CD4-positive, CD25-positive, alpha-beta regulatory T cell (primary cell): ENCODE results near the gene FAF1. TPM values are rescaled to one million over a fixed set of nuclear protein-coding genes. Genes with fewer than 3 reads are reported as not detected.

ENCODE experiments used
- ATAC-seq, 2 donors: fragments of 150-1000 bp; cut with Tn5 transposase; one replicate each; pipeline ENCODE4 v1.10.0; 2021; ENCODE audit warnings: low read depth in 2 of 2, moderate number of reproducible peaks in 2 of 2, moderate library complexity in 1 of 2
- DNase-seq, 3 donors: peaks; one replicate each; pipeline versions ENCODE4 v3.0.0 to v3.0.0-alpha.2; 2012 to 2022; ENCODE audit warnings: mixed read lengths in 1 of 3
- H3K27ac ChIP-seq: one replicate; pipeline ENCODE4 v1.7.0; 2013; ENCODE audit warnings: mild to moderate bottlenecking, low read length; ENCODE audit not compliant: insufficient read depth, poor library complexity, severe bottlenecking
- H3K27me3 ChIP-seq: one replicate; pipeline ENCODE4 v1.7.0; 2013; ENCODE audit warnings: low read length; ENCODE audit not compliant: control insufficient read depth, insufficient read depth
- H3K36me3 ChIP-seq: one replicate; pipeline ENCODE4 v1.7.0; 2013; ENCODE audit warnings: mild to moderate bottlenecking, low read length, moderate library complexity; ENCODE audit not compliant: control insufficient read depth, insufficient read depth
- H3K4me1 ChIP-seq: 2 replicates; pipeline ENCODE4 v1.7.0; 2013; ENCODE audit warnings: mild to moderate bottlenecking, low read length; ENCODE audit not compliant: insufficient read depth, control insufficient read depth, poor library complexity, severe bottlenecking
- H3K4me3 ChIP-seq: one replicate; pipeline ENCODE4 v1.7.0; 2013; ENCODE audit warnings: low read depth, mild to moderate bottlenecking, low read length, moderate library complexity
- H3K9me3 ChIP-seq, 2 experiments: 1 replicate in 1 of 2; 2 replicates in 1 of 2; pipeline ENCODE4 v1.7.0; 2013; ENCODE audit warnings: low read length in 2 of 2, mild to moderate bottlenecking in 1 of 2, moderate library complexity in 1 of 2; ENCODE audit not compliant: control insufficient read depth in 2 of 2
- H3K27ac Mint-ChIP-seq, 3 donors: one replicate each; pipeline ENCODE4 v1.8.0; 2020 to 2022; ENCODE audit warnings: mild to moderate bottlenecking in 3 of 3, mixed read lengths in 3 of 3, moderate library complexity in 2 of 3
- H3K27me3 Mint-ChIP-seq: one replicate; pipeline ENCODE4 v1.8.0; 2022; ENCODE audit warnings: mild to moderate bottlenecking, mixed read lengths
- H3K36me3 Mint-ChIP-seq: one replicate; pipeline ENCODE4 v1.8.0; 2020; ENCODE audit warnings: mixed read lengths
- H3K4me1 Mint-ChIP-seq, 4 donors: one replicate each; pipeline ENCODE4 v1.8.0; 2020 to 2022; ENCODE audit warnings: mixed read lengths in 4 of 4, mild to moderate bottlenecking in 1 of 4
- H3K4me3 Mint-ChIP-seq, 4 donors: one replicate each; pipeline ENCODE4 v1.8.0; 2020 to 2022; ENCODE audit warnings: mild to moderate bottlenecking in 4 of 4, mixed read lengths in 4 of 4, moderate library complexity in 3 of 4
- H3K9me3 Mint-ChIP-seq, 7 donors: one replicate each; pipeline ENCODE4 v1.8.0; 2020 to 2022; ENCODE audit warnings: mixed read lengths in 7 of 7, mild to moderate bottlenecking in 3 of 7, moderate library complexity in 2 of 7
- polyA plus RNA-seq, 4 donors: library from polyadenylated mRNA; unstranded; fragments of 300-500 nt; fragmentation: Illumina TruSeq; gene quantifications; one replicate each; pipeline ENCODE4 v1.2.3, GENCODE V29; 2021
- total RNA-seq: library from RNA; stranded (reverse); gene quantifications from one replicate; pipeline ENCODE4 v1.2.3, GENCODE V29; 2022

The FAF1 gene
- total and polyA plus RNA-seq, 5 donors from 2014 or later = 28.9 to 58.2 (median 54.3) TPM

DNA sequence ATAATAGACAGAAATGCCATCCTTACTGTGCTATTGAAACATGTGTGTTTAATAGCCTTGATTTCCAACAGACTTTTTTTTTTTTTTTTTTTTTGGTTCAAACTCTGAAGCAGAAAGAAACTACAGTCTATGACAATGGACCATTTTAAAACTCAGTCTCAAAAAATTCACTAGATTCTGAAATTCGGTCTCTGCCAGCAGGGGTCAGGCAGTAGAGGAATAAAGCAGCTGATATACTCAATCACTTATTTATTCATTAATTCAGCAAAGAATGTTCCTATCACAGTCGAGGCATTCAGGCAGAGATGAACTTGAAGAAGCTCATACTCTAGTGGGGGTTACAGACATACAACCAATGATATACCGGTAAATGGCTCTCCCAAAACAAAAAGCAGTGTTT lies 275.9 kb downstream of the FAF1 start:
- H3K27me3 Mint-ChIP-seq = no peaks in the 10 kb centered on the region
- ATAC-seq = no peak
- H3K4me1 Mint-ChIP-seq = peaks cover 0 to 7% (median 5%) of the 10 kb centered on the region in 4 donors
- Histone ChIP-seq H3K27me3 (no peaks in the 10 kb centered on the region), H3K4me1 (no peaks in the 10 kb centered on the region), H3K27ac (no peak overlapping the region), H3K36me3 (no peaks in the 10 kb centered on the region), H3K4me3 (no peak overlapping the region), H3K9me3 (no peaks in the 10 kb centered on the region)
- H3K27ac Mint-ChIP-seq = no peak overlapping the region
- H3K36me3 Mint-ChIP-seq = peaks cover 11% of the 10 kb centered on the region
- no peak for DNase-seq
- H3K9me3 Mint-ChIP-seq = no peaks in the 10 kb centered on the region
- no peak overlapping the region for H3K4me3 Mint-ChIP-seq

DNA sequence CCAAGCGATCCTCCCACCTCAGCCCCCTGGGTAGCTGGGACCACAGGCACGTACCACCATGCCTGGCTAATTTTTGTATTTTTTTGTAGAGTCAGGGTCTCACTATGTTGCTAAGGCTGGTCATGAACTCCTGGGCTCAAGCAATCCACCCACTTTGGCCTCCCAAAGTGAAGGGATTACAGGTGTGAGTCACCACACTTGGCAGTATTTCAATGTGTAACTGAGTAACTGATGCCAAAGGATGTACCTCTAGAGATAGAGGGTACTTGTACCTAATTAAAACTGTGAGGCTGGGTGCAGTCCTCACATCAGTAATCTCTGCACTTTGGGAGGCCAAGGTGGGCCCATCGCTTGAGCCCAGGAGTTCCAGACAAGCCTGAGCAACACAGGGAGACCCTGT lies 278.1 kb downstream of the FAF1 start:
- H3K27ac Mint-ChIP-seq = no peak overlapping the region
- H3K9me3 Mint-ChIP-seq = no peaks in the 10 kb centered on the region
- H3K36me3 ChIP-seq = no peaks in the 10 kb centered on the region
- no peak overlapping the region for H3K4me3 Mint-ChIP-seq
- no peak for DNase-seq
- no peaks in the 10 kb centered on the region for H3K27me3 ChIP-seq
- H3K36me3 Mint-ChIP-seq = peaks cover 11% of the 10 kb centered on the region
- ATAC-seq = no peak
- H3K4me1 ChIP-seq = no peaks in the 10 kb centered on the region
- no peaks in the 10 kb centered on the region for H3K9me3 ChIP-seq
- no peaks in the 10 kb centered on the region for H3K27me3 Mint-ChIP-seq
- H3K4me3 ChIP-seq = no peak overlapping the region
- peaks cover 0 to 10% (median 5%) of the 10 kb centered on the region in 4 donors for H3K4me1 Mint-ChIP-seq
- no peak overlapping the region for H3K27ac ChIP-seq

GRCh38 chr1:50667710-50668356 lies 292.2 kb downstream of the FAF1 start:
- H3K4me3 ChIP-seq = no peak overlapping the region
- no peaks in the 10 kb centered on the region for H3K36me3 ChIP-seq
- H3K27ac Mint-ChIP-seq = no peak overlapping the region
- no peak for ATAC-seq
- no peaks in the 10 kb centered on the region for H3K4me1 ChIP-seq
- no peaks in the 10 kb centered on the region for H3K9me3 ChIP-seq
- H3K27me3 Mint-ChIP-seq = no peaks in the 10 kb centered on the region
- peaks cover 0 to 5% (median 2%) of the 10 kb centered on the region in 4 donors for H3K4me1 Mint-ChIP-seq
- DNase-seq = no peak
- H3K27me3 ChIP-seq = no peaks in the 10 kb centered on the region
- no peaks in the 10 kb centered on the region for H3K9me3 Mint-ChIP-seq
- no peak overlapping the region for H3K4me3 Mint-ChIP-seq
- no peak overlapping the region for H3K27ac ChIP-seq
- peaks cover 4% of the 10 kb centered on the region for H3K36me3 Mint-ChIP-seq

- H3K27ac ChIP-seq = no peak overlapping the region
- Mint-ChIP-seq H3K4me3 (no peak overlapping the region), H3K36me3 (peaks cover 4% of the 10 kb centered on the region), H3K4me1 (peaks cover 0 to 5% (median 2%) of the 10 kb centered on the region in 4 donors), H3K27ac (peak overlapping the region in 1 of 3 donors; percentile 29), H3K9me3 (no peaks in the 10 kb centered on the region), H3K27me3 (no peaks in the 10 kb centered on the region)
- H3K36me3 ChIP-seq = no peaks in the 10 kb centered on the region
- no peaks in the 10 kb centered on the region for H3K9me3 ChIP-seq
- no peak for ATAC-seq
- H3K4me1 ChIP-seq = no peaks in the 10 kb centered on the region
- H3K27me3 ChIP-seq = no peaks in the 10 kb centered on the region
- DNase-seq = no peak
- no peak overlapping the region for H3K4me3 ChIP-seq
Observed at GRCh38 chr1:50667272-50667671, 292.8 kb downstream of the FAF1 start.

GRCh38 chr1:50666849-50667248 lies 293.2 kb downstream of the FAF1 start:
- Histone ChIP-seq H3K27ac (no peak overlapping the region), H3K4me1 (no peaks in the 10 kb centered on the region), H3K36me3 (no peaks in the 10 kb centered on the region), H3K9me3 (no peaks in the 10 kb centered on the region), H3K27me3 (no peaks in the 10 kb centered on the region), H3K4me3 (no peak overlapping the region)
- H3K36me3 Mint-ChIP-seq = peaks cover 4% of the 10 kb centered on the region
- no peaks in the 10 kb centered on the region for H3K9me3 Mint-ChIP-seq
- DNase-seq (no peak), ATAC-seq (no peak)
- H3K4me3 Mint-ChIP-seq = no peak overlapping the region
- peak overlapping the region in 1 of 3 donors; percentile 51 for H3K27ac Mint-ChIP-seq
- peaks cover 0 to 5% (median 2%) of the 10 kb centered on the region in 4 donors for H3K4me1 Mint-ChIP-seq
- no peaks in the 10 kb centered on the region for H3K27me3 Mint-ChIP-seq

DNA sequence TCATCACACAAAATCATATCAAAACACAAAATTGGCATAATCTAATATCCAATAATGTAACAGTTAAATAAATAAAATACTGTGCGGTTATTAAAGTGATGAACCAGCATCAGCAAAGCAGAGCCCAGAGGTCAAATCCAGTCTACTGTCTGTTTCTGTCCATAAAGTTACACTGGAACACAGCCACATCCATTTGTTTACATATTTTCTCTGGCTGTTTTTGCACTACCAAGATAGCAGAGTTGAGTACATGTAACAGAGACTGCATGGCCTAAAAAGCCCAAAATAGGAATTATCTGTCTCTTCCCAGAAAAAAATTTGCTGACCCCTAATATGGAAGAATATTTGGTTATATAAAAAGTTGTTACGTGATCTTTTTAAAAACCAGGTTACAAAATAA lies 294.7 kb downstream of the FAF1 start:
- no peak overlapping the region for H3K4me3 Mint-ChIP-seq
- no peaks in the 10 kb centered on the region for H3K27me3 Mint-ChIP-seq
- Histone ChIP-seq H3K4me3 (no peak overlapping the region), H3K36me3 (no peaks in the 10 kb centered on the region), H3K4me1 (no peaks in the 10 kb centered on the region), H3K27me3 (no peaks in the 10 kb centered on the region), H3K9me3 (no peaks in the 10 kb centered on the region), H3K27ac (no peak overlapping the region)
- ATAC-seq (no peak), DNase-seq (no peak)
- no peaks in the 10 kb centered on the region for H3K9me3 Mint-ChIP-seq
- peaks cover 0 to 5% (median 2%) of the 10 kb centered on the region in 4 donors for H3K4me1 Mint-ChIP-seq
- H3K36me3 Mint-ChIP-seq = no peaks in the 10 kb centered on the region
- peak overlapping the region in 1 of 3 donors; percentile 2 for H3K27ac Mint-ChIP-seq

DNA sequence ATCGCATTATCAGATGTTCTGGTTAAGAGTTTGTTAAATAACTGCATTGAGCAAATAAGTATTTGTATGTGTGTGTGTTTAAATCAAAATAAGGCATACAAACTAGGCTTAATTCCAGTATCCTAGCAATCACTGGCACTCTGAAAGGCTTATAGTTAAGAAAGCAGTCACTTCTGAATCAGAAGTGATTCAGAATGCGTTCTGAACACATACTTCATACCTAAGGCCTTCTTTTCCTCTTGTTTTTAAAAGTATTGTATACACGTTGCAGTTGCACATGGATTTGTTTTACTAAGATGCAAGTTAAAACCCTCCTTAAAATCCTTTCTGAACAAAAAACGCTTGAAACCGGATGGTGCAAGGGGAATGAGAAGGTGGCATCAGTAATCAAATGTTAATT lies 298.4 kb downstream of the FAF1 start:
- ATAC-seq = no peak
- H3K4me1 Mint-ChIP-seq = peaks cover 0 to 10% (median under 1%) of the 10 kb centered on the region in 4 donors
- no peaks in the 10 kb centered on the region for H3K27me3 Mint-ChIP-seq
- Histone ChIP-seq H3K27me3 (no peaks in the 10 kb centered on the region), H3K9me3 (no peaks in the 10 kb centered on the region), H3K4me3 (no peak overlapping the region), H3K4me1 (no peaks in the 10 kb centered on the region), H3K27ac (no peak overlapping the region), H3K36me3 (no peaks in the 10 kb centered on the region)
- H3K36me3 Mint-ChIP-seq = no peaks in the 10 kb centered on the region
- no peak overlapping the region for H3K4me3 Mint-ChIP-seq
- no peak overlapping the region for H3K27ac Mint-ChIP-seq
- no peaks in the 10 kb centered on the region for H3K9me3 Mint-ChIP-seq
- no peak for DNase-seq

DNA sequence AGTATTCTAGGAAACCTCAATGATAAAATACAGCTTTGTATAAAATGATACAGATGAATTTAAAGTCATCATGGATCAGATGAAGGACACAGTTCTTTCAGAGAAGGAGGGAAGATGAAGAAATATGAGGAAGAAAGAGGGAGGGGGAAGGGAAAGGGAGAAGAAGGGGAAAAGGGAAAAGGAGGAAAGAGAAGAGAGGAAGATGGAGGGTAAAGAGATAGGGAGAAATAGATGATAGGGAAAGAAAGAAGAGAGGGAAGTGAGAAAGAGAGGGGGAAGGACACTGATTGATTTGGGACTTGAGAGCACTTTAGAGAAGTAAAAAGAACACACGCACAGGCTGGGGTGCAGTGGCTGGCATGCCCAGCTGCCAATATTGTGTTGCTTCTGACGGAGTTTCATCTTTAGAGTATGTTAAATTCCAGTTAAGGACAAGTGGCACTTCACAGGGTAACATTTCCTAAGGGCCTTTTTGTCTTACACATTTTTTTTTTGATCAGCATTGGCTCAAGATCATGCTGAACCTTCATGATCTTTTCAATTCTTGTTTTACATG lies 300.9 kb downstream of the FAF1 start:
- DNase-seq = no peak
- peak overlapping the region in 2 of 3 donors; percentile 21 to 47 for H3K27ac Mint-ChIP-seq

More for the DNA sequence above, 300.9 kb downstream of the FAF1 start:
- no peaks in the 10 kb centered on the region for H3K27me3 ChIP-seq
- Mint-ChIP-seq H3K9me3 (no peaks in the 10 kb centered on the region), H3K27me3 (no peaks in the 10 kb centered on the region), H3K4me1 (peaks cover 0 to 10% (median under 1%) of the 10 kb centered on the region in 4 donors), H3K4me3 (no peak overlapping the region), H3K36me3 (no peaks in the 10 kb centered on the region)
- H3K27ac ChIP-seq = no peak overlapping the region
- H3K9me3 ChIP-seq = no peaks in the 10 kb centered on the region
- no peak overlapping the region for H3K4me3 ChIP-seq
- H3K4me1 ChIP-seq = no peaks in the 10 kb centered on the region
- no peak for ATAC-seq
- H3K36me3 ChIP-seq = peaks cover 1% of the 10 kb centered on the region
